ENCODE measurements around the gene CLASP1.

Gene CLASP1

GRCh38 chr2:121362774-121363173 lies 286.5 kb downstream of the CLASP1 start:
- Histone ChIP-seq H3K23ac (ENCODE audit: low read length) (no peak overlapping the region), H3K4me1 (ENCODE audit: control insufficient read depth, low read depth, low read length) (no peaks in the 10 kb centered on the region)

GRCh38 chr2:121362226-121362625 lies 287.0 kb downstream of the CLASP1 start:
- Histone ChIP-seq H3K27ac (ENCODE audit: low read depth, low read length) (no peak overlapping the region), H3K4me3 (ENCODE audit: low read length) (no peak overlapping the region), H3K36me3 (ENCODE audit: control insufficient read depth, insufficient read depth, low read length) (peaks cover 14% of the 10 kb centered on the region), H3K79me2 (ENCODE audit: control insufficient read depth, insufficient read depth, low read length) (no peaks in the 10 kb centered on the region), H3K9ac (ENCODE audit: low read length) (no peak overlapping the region), H2AK5ac (ENCODE audit: low read length) (no peak overlapping the region), H3K56ac (ENCODE audit: low read length) (no peak overlapping the region), H3K23ac (ENCODE audit: low read length) (no peak overlapping the region), H2BK15ac (replicated peaks; ENCODE audit: low read depth) (no peak overlapping the region), H4K5ac (ENCODE audit: low read length) (no peak overlapping the region), H3K27me3 (ENCODE audit: insufficient read depth, low read length, poor library complexity) (no peaks in the 10 kb centered on the region), H4K8ac (ENCODE audit: low read depth, low read length) (no peak overlapping the region), H2BK5ac (ENCODE audit: low read length) (no peak overlapping the region), H3K4ac (ENCODE audit: low read depth, low read length) (no peak overlapping the region), H3K79me1 (ENCODE audit: low read length) (no peaks in the 10 kb centered on the region), H3K4me1 (ENCODE audit: control insufficient read depth, low read depth, low read length) (no peaks in the 10 kb centered on the region), H3K4me2 (ENCODE audit: low read length) (no peak overlapping the region), H2BK120ac (ENCODE audit: low read depth, low read length) (no peak overlapping the region), H3K18ac (ENCODE audit: low read length) (no peak overlapping the region)
- DNase-seq, result no peak
- no CpG with 5 or more reads among the region's 1 CpG for WGBS (ENCODE audit: extremely low coverage, insufficient coverage, low lambda C conversion rate)

More at GRCh38 chr2:121362774-121363173, 286.5 kb downstream of the CLASP1 start:
- H2BK120ac ChIP-seq (ENCODE audit: low read depth, low read length), result no peak overlapping the region
- no peak overlapping the region for H2BK15ac ChIP-seq (replicated peaks; ENCODE audit: low read depth)
- peaks cover 16% of the 10 kb centered on the region for H3K36me3 ChIP-seq (ENCODE audit: control insufficient read depth, insufficient read depth, low read length)
- no peak overlapping the region for H3K56ac ChIP-seq (ENCODE audit: low read length)
- no peaks in the 10 kb centered on the region for H3K79me1 ChIP-seq (ENCODE audit: low read length)
- H3K27me3 ChIP-seq (ENCODE audit: insufficient read depth, low read length, poor library complexity), result no peaks in the 10 kb centered on the region
- H3K27ac ChIP-seq (ENCODE audit: low read depth, low read length), result no peak overlapping the region
- H3K4ac ChIP-seq (ENCODE audit: low read depth, low read length), result no peak overlapping the region
- no peak overlapping the region for H4K8ac ChIP-seq (ENCODE audit: low read depth, low read length)
- H3K9ac ChIP-seq (ENCODE audit: low read length), result no peak overlapping the region
- H4K5ac ChIP-seq (ENCODE audit: low read length), result no peak overlapping the region
- DNase-seq, result no peak
- H3K4me2 ChIP-seq (ENCODE audit: low read length), result no peak overlapping the region
- H3K18ac ChIP-seq (ENCODE audit: low read length), result no peak overlapping the region
- no peak overlapping the region for H2AK5ac ChIP-seq (ENCODE audit: low read length)
- H3K79me2 ChIP-seq (ENCODE audit: control insufficient read depth, insufficient read depth, low read length), result no peaks in the 10 kb centered on the region
- H3K4me3 ChIP-seq (ENCODE audit: low read length), result no peak overlapping the region
- no peak overlapping the region for H2BK5ac ChIP-seq (ENCODE audit: low read length)
- WGBS (ENCODE audit: extremely low coverage, insufficient coverage, low lambda C conversion rate), result no CpG with 5 or more reads among the region's 4 CpGs

GRCh38 chr2:121360566-121361300 lies 288.5 kb downstream of the CLASP1 start:
- Histone ChIP-seq H3K27me3 (ENCODE audit: insufficient read depth, low read length, poor library complexity) (no peaks in the 10 kb centered on the region), H3K79me1 (ENCODE audit: low read length) (no peaks in the 10 kb centered on the region), H3K36me3 (ENCODE audit: control insufficient read depth, insufficient read depth, low read length) (peaks cover 9% of the 10 kb centered on the region), H2BK120ac (ENCODE audit: low read depth, low read length) (no peak overlapping the region), H3K4me2 (ENCODE audit: low read length) (no peak overlapping the region), H3K9ac (ENCODE audit: low read length) (no peak overlapping the region), H3K18ac (ENCODE audit: low read length) (no peak overlapping the region), H3K56ac (ENCODE audit: low read length) (no peak overlapping the region), H2BK15ac (replicated peaks; ENCODE audit: low read depth) (no peak overlapping the region), H3K4me3 (ENCODE audit: low read length) (no peak overlapping the region), H4K8ac (ENCODE audit: low read depth, low read length) (no peak overlapping the region), H3K23ac (ENCODE audit: low read length) (no peak overlapping the region), H3K27ac (ENCODE audit: low read depth, low read length) (no peak overlapping the region), H3K79me2 (ENCODE audit: control insufficient read depth, insufficient read depth, low read length) (no peaks in the 10 kb centered on the region), H2BK5ac (ENCODE audit: low read length) (no peak overlapping the region), H3K4ac (ENCODE audit: low read depth, low read length) (no peak overlapping the region), H2AK5ac (ENCODE audit: low read length) (no peak overlapping the region), H4K5ac (ENCODE audit: low read length) (no peak overlapping the region), H3K4me1 (ENCODE audit: control insufficient read depth, low read depth, low read length) (no peaks in the 10 kb centered on the region)
- WGBS (ENCODE audit: extremely low coverage, insufficient coverage, low lambda C conversion rate), result no CpG with 5 or more reads among the region's 8 CpGs
- no peak for DNase-seq

GRCh38 chr2:121359716-121360565 lies 289.3 kb downstream of the CLASP1 start:
- Histone ChIP-seq H3K79me1 (ENCODE audit: low read length) (no peaks in the 10 kb centered on the region), H2BK5ac (ENCODE audit: low read length) (no peak overlapping the region), H3K4me1 (ENCODE audit: control insufficient read depth, low read depth, low read length) (no peaks in the 10 kb centered on the region), H4K5ac (ENCODE audit: low read length) (no peak overlapping the region), H2AK5ac (ENCODE audit: low read length) (no peak overlapping the region), H3K18ac (ENCODE audit: low read length) (no peak overlapping the region), H3K56ac (ENCODE audit: low read length) (no peak overlapping the region), H3K23ac (ENCODE audit: low read length) (no peak overlapping the region), H3K27ac (ENCODE audit: low read depth, low read length) (no peak overlapping the region), H2BK120ac (ENCODE audit: low read depth, low read length) (no peak overlapping the region), H3K9ac (ENCODE audit: low read length) (no peak overlapping the region), H3K4me2 (ENCODE audit: low read length) (no peak overlapping the region), H3K36me3 (ENCODE audit: control insufficient read depth, insufficient read depth, low read length) (peaks cover 7% of the 10 kb centered on the region), H2BK15ac (replicated peaks; ENCODE audit: low read depth) (no peak overlapping the region), H4K8ac (ENCODE audit: low read depth, low read length) (no peak overlapping the region), H3K79me2 (ENCODE audit: control insufficient read depth, insufficient read depth, low read length) (no peaks in the 10 kb centered on the region), H3K4me3 (ENCODE audit: low read length) (no peak overlapping the region), H3K4ac (ENCODE audit: low read depth, low read length) (no peak overlapping the region), H3K27me3 (ENCODE audit: insufficient read depth, low read length, poor library complexity) (no peaks in the 10 kb centered on the region)
- no peak for DNase-seq
- WGBS (ENCODE audit: extremely low coverage, insufficient coverage, low lambda C conversion rate), result no CpG with 5 or more reads among the region's 9 CpGs

GRCh38 chr2:121359170-121359569 lies 290.1 kb downstream of the CLASP1 start:
- no peak for DNase-seq
- Histone ChIP-seq H3K79me2 (ENCODE audit: control insufficient read depth, insufficient read depth, low read length) (no peaks in the 10 kb centered on the region), H2BK15ac (replicated peaks; ENCODE audit: low read depth) (no peak overlapping the region), H3K27ac (ENCODE audit: low read depth, low read length) (no peak overlapping the region), H3K36me3 (ENCODE audit: control insufficient read depth, insufficient read depth, low read length) (peaks cover 12% of the 10 kb centered on the region), H3K9ac (ENCODE audit: low read length) (no peak overlapping the region), H3K56ac (ENCODE audit: low read length) (no peak overlapping the region), H3K79me1 (ENCODE audit: low read length) (no peaks in the 10 kb centered on the region), H2BK5ac (ENCODE audit: low read length) (no peak overlapping the region), H3K23ac (ENCODE audit: low read length) (no peak overlapping the region), H4K8ac (ENCODE audit: low read depth, low read length) (no peak overlapping the region), H3K4me1 (ENCODE audit: control insufficient read depth, low read depth, low read length) (no peaks in the 10 kb centered on the region), H3K4me3 (ENCODE audit: low read length) (no peak overlapping the region), H2BK120ac (ENCODE audit: low read depth, low read length) (no peak overlapping the region), H3K4me2 (ENCODE audit: low read length) (no peak overlapping the region), H4K5ac (ENCODE audit: low read length) (no peak overlapping the region), H3K18ac (ENCODE audit: low read length) (no peak overlapping the region), H2AK5ac (ENCODE audit: low read length) (no peak overlapping the region), H3K4ac (ENCODE audit: low read depth, low read length) (no peak overlapping the region), H3K27me3 (ENCODE audit: insufficient read depth, low read length, poor library complexity) (no peaks in the 10 kb centered on the region)
- WGBS (ENCODE audit: extremely low coverage, insufficient coverage, low lambda C conversion rate), result no CpG with 5 or more reads among the region's 1 CpG

All from mesendoderm (in vitro differentiated cells).